H9 (cell line): ENCODE results near the gene PTPRC. TPM values are rescaled to one million over a fixed set of nuclear protein-coding genes. Genes with fewer than 3 reads are reported as not detected.

Source experiments
- DNase-seq: peaks from one replicate; pipeline ENCODE4 v3.0.0-alpha.2; 2017
- H2AFZ ChIP-seq: one replicate; pipeline ENCODE4 v1.6.1; 2013; ENCODE audit warnings: mild to moderate bottlenecking, low read length, control low read depth, moderate library complexity
- H2AK5ac ChIP-seq: 2 replicates; pipeline ENCODE4 v1.6.1; 2013; ENCODE audit warnings: low read length, control low read depth, mixed read lengths; ENCODE audit not compliant: insufficient read length
- H2BK120ac ChIP-seq: one replicate; pipeline ENCODE4 v1.6.1; 2013; ENCODE audit warnings: low read depth, mild to moderate bottlenecking, low read length, control low read depth, inconsistent platforms; ENCODE audit not compliant: poor library complexity, severe bottlenecking
- H2BK12ac ChIP-seq: 2 replicates; pipeline ENCODE4 v1.6.1; 2013; ENCODE audit warnings: low read length, control low read depth, mixed read lengths, low read depth; ENCODE audit not compliant: insufficient read length
- H2BK15ac ChIP-seq: 2 replicates; pipeline ENCODE4 v1.6.1; 2013; ENCODE audit warnings: low read depth, low read length, control low read depth
- H2BK20ac ChIP-seq: one replicate; pipeline ENCODE4 v1.6.1; 2013; ENCODE audit warnings: low read depth, mild to moderate bottlenecking, low read length, control low read depth, inconsistent platforms; ENCODE audit not compliant: poor library complexity, severe bottlenecking
- H2BK5ac ChIP-seq: 2 replicates; pipeline ENCODE4 v1.6.1; 2013; ENCODE audit warnings: low read length, control low read depth, mixed read lengths; ENCODE audit not compliant: insufficient read length
- H3K14ac ChIP-seq: 2 replicates; pipeline ENCODE4 v1.6.1; 2013; ENCODE audit warnings: low read length, control low read depth; ENCODE audit not compliant: insufficient read depth
- H3K18ac ChIP-seq: 2 replicates; pipeline ENCODE4 v1.6.1; 2013; ENCODE audit warnings: low read depth, mild to moderate bottlenecking, mixed read lengths, low read length, control low read depth; ENCODE audit not compliant: insufficient read length
- H3K23ac ChIP-seq: 2 replicates; pipeline ENCODE4 v1.6.1; 2013; ENCODE audit warnings: low read length, control low read depth, mixed read lengths, low read depth; ENCODE audit not compliant: insufficient read length
- H3K23me2 ChIP-seq: 2 replicates; pipeline ENCODE4 v1.6.1; 2013; ENCODE audit warnings: low read depth, mild to moderate bottlenecking, mixed read lengths, low read length, control low read depth; ENCODE audit not compliant: insufficient read length, poor library complexity, severe bottlenecking
- H3K27ac ChIP-seq: 2 replicates; pipeline ENCODE4 v1.5.1; 2013; ENCODE audit warnings: low read length, control low read depth, mixed read lengths, low read depth; ENCODE audit not compliant: insufficient read length
- H3K27me3 ChIP-seq: 2 replicates; pipeline ENCODE4 v1.6.1; 2013; ENCODE audit warnings: low read length, control low read depth, inconsistent platforms; ENCODE audit not compliant: insufficient read depth
- H3K4ac ChIP-seq: 2 replicates; pipeline ENCODE4 v1.6.1; 2013; ENCODE audit warnings: low read depth, mild to moderate bottlenecking, control low read depth, inconsistent platforms, low read length, moderate library complexity
- H3K4me1 ChIP-seq: 2 replicates; pipeline ENCODE4 v1.6.1; 2013; ENCODE audit warnings: low read length, control low read depth, inconsistent platforms; ENCODE audit not compliant: insufficient read depth
- H3K4me2 ChIP-seq: 2 replicates; pipeline ENCODE4 v1.6.1; 2013; ENCODE audit warnings: low read length, control low read depth, mixed read lengths; ENCODE audit not compliant: insufficient read length, insufficient read depth
- H3K56ac ChIP-seq: 2 replicates; pipeline ENCODE4 v1.6.1; 2013; ENCODE audit warnings: low read depth, mild to moderate bottlenecking, mixed read lengths, low read length, control low read depth; ENCODE audit not compliant: insufficient read length
- H3K79me1 ChIP-seq: 2 replicates; pipeline ENCODE4 v1.6.1; 2013; ENCODE audit warnings: low read depth, mild to moderate bottlenecking, moderate library complexity, low read length, control low read depth, inconsistent platforms; ENCODE audit not compliant: insufficient read depth, poor library complexity, severe bottlenecking
- H3K79me2 ChIP-seq: 2 replicates; pipeline ENCODE4 v1.6.1; 2013; ENCODE audit warnings: low read length, control low read depth, inconsistent platforms; ENCODE audit not compliant: insufficient read depth
- H3K9ac ChIP-seq: 2 replicates; pipeline ENCODE4 v1.6.1; 2013; ENCODE audit warnings: low read length, control low read depth, mixed read lengths; ENCODE audit not compliant: insufficient read length; ENCODE audit errors: extremely low read depth
- H3K9me3 ChIP-seq: one replicate; pipeline ENCODE4 v1.6.1; 2013; ENCODE audit warnings: low read depth, low read length, inconsistent platforms; ENCODE audit not compliant: control insufficient read depth
- H3T11ph ChIP-seq: one replicate; pipeline ENCODE4 v1.6.1; 2013; ENCODE audit warnings: mild to moderate bottlenecking, low read length, control low read depth, inconsistent platforms
- H4K20me1 ChIP-seq: one replicate; pipeline ENCODE4 v1.6.1; 2013; ENCODE audit not compliant: control insufficient read depth, insufficient read length, insufficient read depth
- H4K5ac ChIP-seq: 2 replicates; pipeline ENCODE4 v1.6.1; 2013; ENCODE audit warnings: low read depth, mild to moderate bottlenecking, mixed read lengths, low read length, control low read depth; ENCODE audit not compliant: insufficient read length
- H4K8ac ChIP-seq: replicated peaks from 2 replicates; pipeline ENCODE4 v1.6.1; 2013; ENCODE audit warnings: low read length, control low read depth, mixed read lengths, low read depth; ENCODE audit not compliant: insufficient read length
- H4K91ac ChIP-seq: 2 replicates; pipeline ENCODE4 v1.6.1; 2013; ENCODE audit warnings: low read depth, mild to moderate bottlenecking, moderate library complexity, mixed read lengths, low read length, control low read depth; ENCODE audit not compliant: insufficient read length
- H3K27ac Mint-ChIP-seq, 3 experiments: 2 replicates in 2 of 3; 3 replicates in 1 of 3; pipeline ENCODE4 v1.8.0; 2020 to 2021; ENCODE audit warnings: mixed read lengths in 3 of 3, mild to moderate bottlenecking in 1 of 3, moderate library complexity in 1 of 3
- H3K27me3 Mint-ChIP-seq: 2 replicates; pipeline ENCODE4 v1.8.0; 2021; ENCODE audit warnings: low read depth, mild to moderate bottlenecking, moderate library complexity, mixed read lengths
- H3K36me3 Mint-ChIP-seq, 3 experiments: 2 replicates in 2 of 3; 3 replicates in 1 of 3; pipeline ENCODE4 v1.8.0; 2020 to 2021; ENCODE audit warnings: low read depth in 3 of 3, mixed read lengths in 3 of 3; ENCODE audit not compliant: insufficient read depth in 1 of 3
- H3K4me1 Mint-ChIP-seq, 2 experiments: 2 replicates each; pipeline ENCODE4 v1.8.0; 2020; ENCODE audit warnings: mixed read lengths in 2 of 2
- H3K4me3 Mint-ChIP-seq, 2 experiments: 2 replicates in 1 of 2; 3 replicates in 1 of 2; pipeline ENCODE4 v1.8.0; 2020 to 2021; ENCODE audit warnings: mild to moderate bottlenecking in 2 of 2, mixed read lengths in 2 of 2, moderate library complexity in 1 of 2
- H3K9me3 Mint-ChIP-seq, 2 experiments: 2 replicates in 1 of 2; 3 replicates in 1 of 2; pipeline ENCODE4 v1.8.0; 2020; ENCODE audit warnings: mild to moderate bottlenecking in 2 of 2, mixed read lengths in 2 of 2, moderate library complexity in 1 of 2
- WGBS: extraction: QIAGEN DNeasy Blood & Tissue Kit; methylation state at CpG from one replicate; pipeline ENCODE4 v1.1.7; 2013; ENCODE audit warnings: missing lambda C conversion rate, low lambda C conversion rate, mixed read lengths; ENCODE audit not compliant: insufficient read length; ENCODE audit errors: extremely low coverage; 5-methylcytosine and 5-hydroxymethylcytosine counted together
- total RNA-seq: library from RNA; stranded (reverse); gene quantifications from 2 replicates; pipeline ENCODE4 v1.2.1, GENCODE V29; 2021
- TF ChIP-seq, protein P1 (sequence below): fragments of 200-600 bp; sonication (generic); conservative IDR thresholded peaks from 3 replicates; pipeline ENCODE4 v1.8.0; 2021; ENCODE audit warnings: antibody characterized with exemption, mild to moderate bottlenecking

Gene PTPRC
- total RNA-seq, 1 experiment from 2014 or later, result not detected

DNA sequence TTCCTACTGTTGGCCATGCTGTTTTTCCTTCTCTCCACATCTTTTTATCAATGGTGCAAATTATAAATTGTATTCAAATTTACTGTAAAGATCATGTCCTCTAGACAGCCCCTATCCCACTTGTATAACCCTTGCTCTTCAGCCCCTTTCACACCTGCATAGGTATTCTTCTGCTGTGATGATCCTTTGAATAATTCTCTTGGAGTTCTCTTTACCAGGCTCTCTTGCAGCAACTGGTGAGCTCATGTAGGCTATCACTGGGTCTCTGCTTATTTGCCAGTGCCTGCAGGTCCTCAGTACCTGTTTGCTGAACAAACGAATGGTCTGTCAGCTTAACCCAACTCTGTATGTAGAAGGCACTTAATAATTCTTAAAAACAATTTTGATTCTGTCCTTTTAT is 8.2 kb downstream of the PTPRC start:
- no peak overlapping the region for H3K18ac ChIP-seq
- H3K4me1 Mint-ChIP-seq, result peaks cover 11 to 21% of the 10 kb centered on the region in 2 experiments
- no CpG with 5 or more reads among the region's 1 CpG for WGBS
- H2BK15ac ChIP-seq, result no peak overlapping the region
- no peak overlapping the region for H2BK12ac ChIP-seq
- H3T11ph ChIP-seq, result no peak overlapping the region
- H3K56ac ChIP-seq, result no peak overlapping the region
- H2BK20ac ChIP-seq, result no peak overlapping the region
- TF ChIP-seq, protein P1, sequence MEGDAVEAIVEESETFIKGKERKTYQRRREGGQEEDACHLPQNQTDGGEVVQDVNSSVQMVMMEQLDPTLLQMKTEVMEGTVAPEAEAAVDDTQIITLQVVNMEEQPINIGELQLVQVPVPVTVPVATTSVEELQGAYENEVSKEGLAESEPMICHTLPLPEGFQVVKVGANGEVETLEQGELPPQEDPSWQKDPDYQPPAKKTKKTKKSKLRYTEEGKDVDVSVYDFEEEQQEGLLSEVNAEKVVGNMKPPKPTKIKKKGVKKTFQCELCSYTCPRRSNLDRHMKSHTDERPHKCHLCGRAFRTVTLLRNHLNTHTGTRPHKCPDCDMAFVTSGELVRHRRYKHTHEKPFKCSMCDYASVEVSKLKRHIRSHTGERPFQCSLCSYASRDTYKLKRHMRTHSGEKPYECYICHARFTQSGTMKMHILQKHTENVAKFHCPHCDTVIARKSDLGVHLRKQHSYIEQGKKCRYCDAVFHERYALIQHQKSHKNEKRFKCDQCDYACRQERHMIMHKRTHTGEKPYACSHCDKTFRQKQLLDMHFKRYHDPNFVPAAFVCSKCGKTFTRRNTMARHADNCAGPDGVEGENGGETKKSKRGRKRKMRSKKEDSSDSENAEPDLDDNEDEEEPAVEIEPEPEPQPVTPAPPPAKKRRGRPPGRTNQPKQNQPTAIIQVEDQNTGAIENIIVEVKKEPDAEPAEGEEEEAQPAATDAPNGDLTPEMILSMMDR, result no peak
- no peak overlapping the region for H4K5ac ChIP-seq
- no peak overlapping the region for H4K91ac ChIP-seq
- DNase-seq, result no peak
- H2BK120ac ChIP-seq, result no peak overlapping the region
- no peaks in the 10 kb centered on the region for H3K23me2 ChIP-seq
- H3K27ac Mint-ChIP-seq, result no peak overlapping the region
- no peak overlapping the region for H3K4ac ChIP-seq
- no peak overlapping the region for H3K4me2 ChIP-seq
- H3K79me2 ChIP-seq, result no peaks in the 10 kb centered on the region
- no peaks in the 10 kb centered on the region for H3K79me1 ChIP-seq
- peaks cover 0 to 5% (median 0%) of the 10 kb centered on the region in 3 experiments; a peak in 2 of 7 replicates for H3K36me3 Mint-ChIP-seq
- H3K9me3 Mint-ChIP-seq, result peaks cover 0 to 2% of the 10 kb centered on the region in 2 experiments; a peak in 1 of 5 replicates
- H3K4me1 ChIP-seq, result no peaks in the 10 kb centered on the region; the same call in 1 of the 2 replicates
- H3K9ac ChIP-seq, result no peak overlapping the region
- no peak overlapping the region for H2AFZ ChIP-seq
- H3K23ac ChIP-seq, result no peak overlapping the region
- H2AK5ac ChIP-seq, result no peak overlapping the region
- H4K8ac ChIP-seq, result no peak overlapping the region
- H2BK5ac ChIP-seq, result no peak overlapping the region
- no peaks in the 10 kb centered on the region for H4K20me1 ChIP-seq
- H3K27me3 Mint-ChIP-seq, result no peaks in the 10 kb centered on the region
- H3K27me3 ChIP-seq, result no peaks in the 10 kb centered on the region
- H3K4me3 Mint-ChIP-seq, result no peak overlapping the region
- H3K14ac ChIP-seq, result no peak overlapping the region
- H3K9me3 ChIP-seq, result no peaks in the 10 kb centered on the region
- no peak overlapping the region for H3K27ac ChIP-seq
